ENCODE measurements around the gene ANKS1B.

ANKS1B gene

GRCh38 chr12:99521664-99522063 lies 463.1 kb downstream of the ANKS1B start:
- no peak for TF ChIP-seq CTCF (IDR thresholded peaks at IDR 0.05; ENCODE audit: low read depth, low read length)
- Histone ChIP-seq H3K36me3 (no peaks in the 10 kb centered on the region), H3K9me3 (no peaks in the 10 kb centered on the region), H3K4me1 (no peaks in the 10 kb centered on the region), H3K27me3 (no peaks in the 10 kb centered on the region), H3K4me3 (ENCODE audit: low read depth, low read length) (no peak overlapping the region)
- no peak for DNase-seq

- no peak for TF ChIP-seq CTCF (IDR thresholded peaks at IDR 0.05; ENCODE audit: low read depth, low read length)
- DNase-seq = no peak
- no peaks in the 10 kb centered on the region for H3K36me3 ChIP-seq
Measured at GRCh38 chr12:99513066-99513465, 471.7 kb downstream of the ANKS1B start.

GRCh38 chr12:99505805-99506204 lies 478.9 kb downstream of the ANKS1B start:
- Histone ChIP-seq H3K4me3 (ENCODE audit: low read depth, low read length) (no peak overlapping the region), H3K4me1 (no peaks in the 10 kb centered on the region), H3K27me3 (no peaks in the 10 kb centered on the region), H3K9me3 (no peaks in the 10 kb centered on the region), H3K36me3 (no peaks in the 10 kb centered on the region)
- no peak for TF ChIP-seq CTCF (IDR thresholded peaks at IDR 0.05; ENCODE audit: low read depth, low read length)
- no peak for DNase-seq

More at GRCh38 chr12:99513066-99513465, 471.7 kb downstream of the ANKS1B start:
- H3K4me3 ChIP-seq (ENCODE audit: low read depth, low read length) = no peak overlapping the region
- H3K27me3 ChIP-seq = no peaks in the 10 kb centered on the region
- no peaks in the 10 kb centered on the region for H3K9me3 ChIP-seq
- H3K4me1 ChIP-seq = no peaks in the 10 kb centered on the region

DNA sequence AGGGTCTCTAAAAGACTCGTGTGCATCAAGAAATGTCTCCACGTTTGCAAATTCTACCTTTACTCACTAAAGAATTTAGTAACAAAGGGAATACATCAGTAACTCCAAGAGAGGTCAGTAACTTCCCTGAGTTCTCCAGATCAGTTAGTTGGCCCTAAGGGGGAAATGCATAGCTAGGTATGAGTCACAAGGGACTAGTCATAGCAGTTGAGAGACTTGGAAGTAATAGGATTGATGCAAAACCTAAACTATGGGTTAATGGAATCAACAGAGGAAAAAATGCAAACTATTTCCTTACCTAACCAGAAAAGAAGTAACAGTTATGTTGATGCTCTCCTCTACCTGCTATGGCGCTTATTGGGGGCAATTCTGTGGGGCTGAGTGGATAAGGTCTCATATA lies 486.0 kb downstream of the ANKS1B start:
- DNase-seq = no peak
- no peaks in the 10 kb centered on the region for H3K27me3 ChIP-seq
- no peaks in the 10 kb centered on the region for H3K4me1 ChIP-seq
- H3K36me3 ChIP-seq = no peaks in the 10 kb centered on the region
- no peak overlapping the region for H3K4me3 ChIP-seq (ENCODE audit: low read depth, low read length)
- no peak for TF ChIP-seq CTCF (IDR thresholded peaks at IDR 0.05; ENCODE audit: low read depth, low read length)
- no peaks in the 10 kb centered on the region for H3K9me3 ChIP-seq

GRCh38 chr12:99495799-99496198 lies 488.9 kb downstream of the ANKS1B start:
- no peak for TF ChIP-seq CTCF (IDR thresholded peaks at IDR 0.05; ENCODE audit: low read depth, low read length)
- H3K4me1 ChIP-seq = no peaks in the 10 kb centered on the region
- no peaks in the 10 kb centered on the region for H3K36me3 ChIP-seq
- no peak for DNase-seq
- H3K27me3 ChIP-seq = no peaks in the 10 kb centered on the region
- no peaks in the 10 kb centered on the region for H3K9me3 ChIP-seq
- H3K4me3 ChIP-seq (ENCODE audit: low read depth, low read length) = no peak overlapping the region

GRCh38 chr12:99493197-99493596 lies 491.5 kb downstream of the ANKS1B start:
- H3K4me3 ChIP-seq (ENCODE audit: low read depth, low read length) = no peak overlapping the region
- no peaks in the 10 kb centered on the region for H3K36me3 ChIP-seq
- no peaks in the 10 kb centered on the region for H3K4me1 ChIP-seq
- no peaks in the 10 kb centered on the region for H3K27me3 ChIP-seq
- no peak for DNase-seq
- TF ChIP-seq CTCF (IDR thresholded peaks at IDR 0.05; ENCODE audit: low read depth, low read length) = no peak
- H3K9me3 ChIP-seq = no peaks in the 10 kb centered on the region
